Epidermal melanocyte (primary cell): Measurements from ENCODE around the gene ST6GALNAC4.
A peak's percentile ranks its signal among the peaks of the same experiment; 100 is the strongest.

ENCODE experiments used
- DNase-seq: peaks from one replicate; pipeline ENCODE4 v3.0.0; 2011; ENCODE audit warnings: low spot score; ENCODE audit not compliant: insufficient read length

The ST6GALNAC4 gene

GRCh38 chr9:127930231-127931091 is 13.6 kb upstream of the ST6GALNAC4 start, which contains the start of gene PIP5KL1:
Gene PIP5KL1, minus strand, starts transcription at chr9:127930777. Its CDS starts 25 bp downstream, at chr9:127930752.
- peak; percentile 99 for DNase-seq

- no peak for DNase-seq
Observed at GRCh38 chr9:127929625-127929979, 12.8 kb upstream of the ST6GALNAC4 start.

GRCh38 chr9:127928676-127929624 is 12.1 kb upstream of the ST6GALNAC4 start:
- no peak for DNase-seq

GRCh38 chr9:127927988-127928675 is 11.3 kb upstream of the ST6GALNAC4 start:
- no peak for DNase-seq

GRCh38 chr9:127927201-127927987 is 10.6 kb upstream of the ST6GALNAC4 start:
- no peak for DNase-seq

- no peak for DNase-seq
Observed at GRCh38 chr9:127926906-127927200, 10.0 kb upstream of the ST6GALNAC4 start.

- DNase-seq, result no peak
Observed at GRCh38 chr9:127925959-127926905, 9.4 kb upstream of the ST6GALNAC4 start.

GRCh38 chr9:127924736-127925444 is 8.0 kb upstream of the ST6GALNAC4 start:
- no peak for DNase-seq

GRCh38 chr9:127923771-127924170 is 6.9 kb upstream of the ST6GALNAC4 start:
- DNase-seq, result no peak

- no peak for DNase-seq
Observed at GRCh38 chr9:127923046-127923445, 6.2 kb upstream of the ST6GALNAC4 start.

GRCh38 chr9:127921557-127922120 is 4.8 kb upstream of the ST6GALNAC4 start:
- peak; percentile 86 for DNase-seq

- no peak for DNase-seq
Observed at GRCh38 chr9:127920794-127921193, 4.0 kb upstream of the ST6GALNAC4 start.

GRCh38 chr9:127919253-127919815 is 2.5 kb upstream of the ST6GALNAC4 start:
- DNase-seq, result peak; percentile 79

- no peak for DNase-seq
Observed at GRCh38 chr9:127918183-127919107, 1.6 kb upstream of the ST6GALNAC4 start.

- DNase-seq, result no peak
Observed at GRCh38 chr9:127917603-127918002, 762 bp upstream of the ST6GALNAC4 start.

GRCh38 chr9:127915801-127916719 is 781 bp downstream of the ST6GALNAC4 start:
- DNase-seq, result no peak
